ENCODE data around the gene SLC24A2. TPM values are rescaled to one million over a fixed set of nuclear protein-coding genes. Genes with fewer than 3 reads are reported as not detected.
"Not testable (repeated sequence)": the region's sequence is repeated elsewhere in the genome, so short reads cannot be mapped to it uniquely, and the experiment has no call there.

SLC24A2 gene
- not detected for total RNA-seq

DNA sequence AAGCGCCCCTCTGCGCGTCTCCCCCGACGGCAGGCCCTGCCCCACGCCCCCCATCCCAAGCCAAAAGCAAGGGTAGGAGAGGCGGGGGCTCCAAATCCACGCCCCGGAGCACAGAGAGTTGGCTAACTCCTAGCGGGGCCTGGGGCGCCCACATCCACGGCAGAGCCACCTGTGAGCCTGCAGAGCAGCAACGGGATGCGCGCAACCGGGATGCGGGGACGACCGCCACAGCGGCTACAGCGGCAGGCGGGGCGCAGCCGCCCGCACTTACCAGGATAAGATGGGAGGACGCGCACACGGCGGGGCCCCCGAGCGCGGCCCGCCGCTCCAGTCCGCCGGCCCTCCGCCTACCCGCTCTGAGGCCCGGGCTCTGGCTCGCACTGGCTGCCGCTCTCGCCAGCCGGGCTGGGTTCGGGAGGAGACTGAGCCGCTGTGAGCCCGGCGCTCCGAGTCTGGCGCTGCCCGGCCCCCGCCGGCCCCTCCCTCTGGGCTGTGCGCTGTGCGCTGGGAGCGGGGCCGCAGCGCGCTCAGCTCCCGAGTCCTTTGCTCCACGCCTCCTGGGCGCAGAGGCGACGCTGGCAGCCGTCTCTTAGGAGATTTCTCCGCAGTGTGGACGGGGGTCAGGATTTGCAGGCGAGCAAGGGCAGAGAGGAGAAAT, at the start of gene SLC24A2:
SLC24A2 (minus strand) TSS at position 424 of the 658 bp plus-strand sequence.
- no peaks in the 10 kb centered on the region for H3K4me1 Mint-ChIP-seq
- POLR2A ChIA-PET, result no interaction called here
- peaks cover 61% of the 10 kb centered on the region for H3K27me3 Mint-ChIP-seq
- H3K36me3 Mint-ChIP-seq, result no peaks in the 10 kb centered on the region
- DNase-seq (no peak), ATAC-seq (ENCODE audit: low read depth) (peak; percentile 22)
- no peak within 1 kb of the TSS for H3K27ac Mint-ChIP-seq
- no peaks in the 10 kb centered on the region for H3K9me3 Mint-ChIP-seq
- no peak within 1 kb of the TSS for H3K4me3 Mint-ChIP-seq

- H3K27me3 Mint-ChIP-seq; POLR2A ChIA-PET; ATAC-seq (ENCODE audit: low read depth): not testable (repeated sequence)
Observed at GRCh38 chr9:19833331-19833730, 44.5 kb upstream of the SLC24A2 start.

DNA sequence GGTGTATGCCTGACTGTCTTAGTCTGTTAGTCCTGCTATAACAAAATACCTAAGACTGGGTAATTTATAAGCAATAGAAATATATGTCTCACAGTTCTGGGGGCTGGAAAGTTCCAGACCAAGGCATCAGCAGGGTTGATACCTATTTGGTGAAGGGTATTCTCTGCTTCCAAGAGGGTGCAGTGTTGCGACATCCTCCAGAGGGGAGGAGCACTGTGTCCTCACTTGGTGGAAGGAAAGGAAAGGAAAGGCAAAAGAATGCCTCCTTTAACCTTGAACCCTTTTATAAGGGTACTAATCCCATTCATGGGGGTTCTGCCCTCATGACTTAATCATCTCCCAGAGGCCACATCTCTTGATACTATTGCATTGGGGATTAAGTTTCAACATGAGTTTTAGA, 42.0 kb upstream of the SLC24A2 start:
- Mint-ChIP-seq H3K36me3 (no peaks in the 10 kb centered on the region), H3K27me3 (peaks cover 4% of the 10 kb centered on the region), H3K4me3 (no peak overlapping the region), H3K4me1 (no peaks in the 10 kb centered on the region), H3K27ac (no peak overlapping the region), H3K9me3 (peaks cover 4% of the 10 kb centered on the region)
- DNase-seq, result no peak
- no peak for ATAC-seq (ENCODE audit: low read depth)
- POLR2A ChIA-PET, result no interaction called here

More at GRCh38 chr9:19833331-19833730, 44.5 kb upstream of the SLC24A2 start:
- not testable (repeated sequence) for H3K27ac Mint-ChIP-seq, DNase-seq, H3K4me1 Mint-ChIP-seq, H3K9me3 Mint-ChIP-seq, H3K4me3 Mint-ChIP-seq, H3K36me3 Mint-ChIP-seq

DNA sequence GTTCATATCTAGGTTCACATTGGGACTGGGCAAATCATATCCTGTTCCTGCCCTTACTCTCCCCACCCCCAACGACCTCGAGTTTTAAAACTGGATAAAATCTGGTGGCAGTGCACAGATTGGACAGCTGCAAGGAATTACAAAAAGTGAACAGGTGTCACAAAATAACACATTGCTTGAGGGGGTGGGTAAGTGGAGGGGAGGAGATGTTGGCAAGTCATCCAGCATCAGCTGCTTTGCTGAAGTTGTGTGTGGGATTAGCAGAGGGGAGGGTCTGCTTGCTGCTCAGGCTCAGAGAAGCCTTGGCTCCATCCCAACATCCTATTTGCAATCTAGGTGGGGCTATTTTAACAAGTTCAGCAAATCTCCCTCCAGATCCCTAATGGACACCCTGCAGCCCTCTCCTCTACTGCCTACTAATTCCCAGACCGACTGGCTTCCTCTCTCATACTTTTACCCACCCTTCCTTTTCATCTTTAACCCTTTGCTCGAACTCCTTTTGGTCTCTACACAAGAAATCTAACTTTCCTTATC, 39.8 kb upstream of the SLC24A2 start:
- Mint-ChIP-seq H3K4me1 (no peaks in the 10 kb centered on the region), H3K9me3 (peaks cover 1% of the 10 kb centered on the region), H3K27me3 (peaks cover 6% of the 10 kb centered on the region), H3K4me3 (no peak overlapping the region), H3K27ac (no peak overlapping the region), H3K36me3 (no peaks in the 10 kb centered on the region)
- POLR2A ChIA-PET, result no interaction called here
- ATAC-seq (ENCODE audit: low read depth) (no peak), DNase-seq (no peak)

- POLR2A ChIA-PET, result no interaction called here
- Mint-ChIP-seq H3K36me3 (peaks cover 1% of the 10 kb centered on the region), H3K27ac (no peak overlapping the region), H3K4me3 (no peak overlapping the region), H3K4me1 (no peaks in the 10 kb centered on the region), H3K9me3 (peaks cover 19% of the 10 kb centered on the region), H3K27me3 (peaks cover 9% of the 10 kb centered on the region)
- DNase-seq, result no peak
- no peak for ATAC-seq (ENCODE audit: low read depth)
Observed at GRCh38 chr9:19816769-19817168, 27.9 kb upstream of the SLC24A2 start.

DNA sequence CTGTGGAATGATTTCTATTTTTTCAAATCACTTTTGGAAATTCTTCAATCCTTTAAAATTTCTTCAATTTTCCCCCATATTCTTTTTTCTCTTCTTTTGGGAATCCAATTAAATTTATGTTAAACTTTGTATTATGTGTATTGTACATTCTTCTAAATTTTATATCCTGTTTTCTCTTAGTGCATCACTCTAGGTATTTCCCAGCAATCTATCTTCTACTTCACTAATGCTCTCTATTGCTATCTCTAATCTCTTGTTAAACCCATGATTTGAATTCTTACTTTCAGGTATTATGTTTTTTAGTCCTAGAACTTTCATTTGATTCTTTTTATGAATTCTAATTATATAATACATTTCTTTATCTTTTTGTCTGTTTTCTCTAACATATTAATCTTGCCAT, 23.4 kb upstream of the SLC24A2 start:
- peaks cover 1% of the 10 kb centered on the region for H3K36me3 Mint-ChIP-seq
- POLR2A ChIA-PET, result no interaction called here
- H3K9me3 Mint-ChIP-seq, result peaks cover 16% of the 10 kb centered on the region
- no peak overlapping the region for H3K27ac Mint-ChIP-seq
- no peak for DNase-seq
- H3K4me3 Mint-ChIP-seq, result no peak overlapping the region
- no peak for ATAC-seq (ENCODE audit: low read depth)
- no peaks in the 10 kb centered on the region for H3K4me1 Mint-ChIP-seq
- H3K27me3 Mint-ChIP-seq, result peaks cover 16% of the 10 kb centered on the region

DNA sequence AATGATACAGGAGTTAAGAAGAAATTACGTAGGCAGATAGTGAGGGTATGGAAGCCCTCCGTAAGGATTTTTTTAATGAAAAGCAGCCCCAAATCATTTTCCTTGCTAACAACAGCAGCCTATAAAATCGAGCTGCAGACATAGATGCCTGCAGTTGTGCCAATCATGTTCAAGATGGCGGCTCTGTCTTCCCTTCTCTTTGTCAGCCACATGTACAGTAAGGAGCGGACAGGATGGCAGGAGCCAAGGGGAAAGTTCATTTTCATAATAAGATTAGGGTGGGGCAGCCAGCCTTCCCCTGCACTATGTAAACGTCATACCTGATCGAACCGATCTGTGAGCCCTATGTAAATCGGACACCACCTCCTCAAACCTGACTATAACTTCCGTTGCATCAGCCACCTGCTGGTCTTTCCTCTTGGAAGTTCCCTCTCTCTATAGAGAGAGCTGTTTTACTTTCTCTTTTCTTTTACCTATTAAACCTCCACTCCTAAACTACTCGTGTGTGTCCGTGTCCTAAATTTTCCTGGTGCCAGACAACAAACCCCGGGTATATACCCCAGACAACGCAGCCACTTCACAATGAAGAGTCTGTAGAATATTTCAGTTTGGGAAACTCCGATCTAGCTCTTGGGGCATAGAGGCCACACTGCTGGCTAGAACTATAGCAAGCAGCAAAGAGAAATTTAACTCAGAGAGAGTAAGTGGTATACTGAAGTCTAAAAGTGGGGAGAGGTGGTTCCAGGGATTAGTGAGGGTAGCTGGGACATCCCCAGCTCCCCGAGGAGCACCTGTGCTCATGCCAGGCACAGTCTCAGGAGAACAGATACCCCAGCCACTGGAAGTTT, 20.8 kb upstream of the SLC24A2 start:
- Mint-ChIP-seq H3K4me3 (no peak overlapping the region), H3K27ac (no peak overlapping the region), H3K4me1 (no peaks in the 10 kb centered on the region), H3K9me3 (peaks cover 3% of the 10 kb centered on the region), H3K36me3 (no peaks in the 10 kb centered on the region), H3K27me3 (peaks cover 20% of the 10 kb centered on the region)
- DNase-seq (no peak), ATAC-seq (ENCODE audit: low read depth) (no peak)
- POLR2A ChIA-PET, result no interaction called here

DNA sequence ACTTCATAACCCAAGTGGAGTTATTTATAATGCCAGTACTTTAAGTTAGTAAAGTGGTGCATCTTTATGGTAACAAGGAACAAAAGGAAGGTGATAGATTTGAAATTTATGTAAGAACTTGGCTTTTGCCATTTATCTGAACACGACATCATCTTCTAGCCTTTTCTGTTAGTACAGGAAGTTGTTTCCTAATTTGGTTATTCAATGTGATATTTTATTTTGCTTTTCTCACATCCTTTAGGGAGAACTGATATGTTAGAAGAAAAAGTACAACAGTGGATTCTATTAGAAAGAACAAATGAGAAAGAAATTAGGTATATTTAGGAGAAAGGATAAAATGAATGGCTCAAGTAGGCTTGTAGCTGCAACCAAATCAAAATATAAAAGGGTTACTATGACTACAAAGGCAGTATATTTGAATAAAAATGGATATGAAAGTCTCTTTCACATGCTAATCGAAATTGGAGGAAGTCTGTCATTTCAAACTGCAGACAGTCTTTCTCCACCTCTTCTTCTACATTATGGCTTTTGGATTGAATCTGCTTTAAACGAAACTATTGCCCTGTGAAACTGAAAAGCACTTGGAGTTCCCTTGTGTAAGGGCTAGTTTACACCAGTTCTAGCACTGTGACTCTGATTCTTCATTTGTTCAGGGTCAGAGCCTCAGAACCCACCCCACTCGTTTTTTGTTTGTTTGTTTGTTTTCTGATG, 18.5 kb upstream of the SLC24A2 start:
- ATAC-seq (ENCODE audit: low read depth), result no peak
- H3K4me3 Mint-ChIP-seq, result no peak overlapping the region
- POLR2A ChIA-PET, result no interaction called here

DNA sequence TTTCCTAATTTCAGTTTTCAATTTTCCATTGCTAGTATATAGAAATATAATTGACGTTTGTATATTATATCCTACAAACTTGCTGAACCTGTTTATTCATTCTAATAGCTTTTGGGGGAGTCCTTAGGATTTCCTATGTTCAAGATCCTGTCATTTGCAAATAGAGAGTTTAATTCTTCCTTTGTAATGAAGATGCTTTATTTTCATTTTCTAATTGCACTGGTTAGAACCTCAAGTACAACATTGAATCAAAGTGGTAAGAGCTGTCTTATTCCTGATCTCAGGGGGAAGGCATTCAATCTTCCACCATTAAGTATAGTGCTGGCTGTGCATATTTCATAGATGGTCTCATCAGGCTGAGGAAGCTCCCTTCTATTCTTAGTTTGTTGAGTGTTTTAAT, 15.6 kb upstream of the SLC24A2 start:
- H3K4me3 Mint-ChIP-seq, result no peak overlapping the region
- peaks cover 36% of the 10 kb centered on the region for H3K27me3 Mint-ChIP-seq
- ATAC-seq (ENCODE audit: low read depth), result no peak
- no peaks in the 10 kb centered on the region for H3K9me3 Mint-ChIP-seq
- no peaks in the 10 kb centered on the region for H3K4me1 Mint-ChIP-seq
- no peak for DNase-seq
- H3K27ac Mint-ChIP-seq, result no peak overlapping the region
- no peaks in the 10 kb centered on the region for H3K36me3 Mint-ChIP-seq
- POLR2A ChIA-PET, result no interaction called here

More for the DNA sequence above, 18.5 kb upstream of the SLC24A2 start:
- Mint-ChIP-seq H3K27me3 (peaks cover 26% of the 10 kb centered on the region), H3K27ac (no peak overlapping the region), H3K9me3 (no peaks in the 10 kb centered on the region), H3K4me1 (no peaks in the 10 kb centered on the region), H3K36me3 (no peaks in the 10 kb centered on the region)
- DNase-seq, result no peak

GRCh38 chr9:19800884-19801283, 12.0 kb upstream of the SLC24A2 start:
- POLR2A ChIA-PET, result no interaction called here
- H3K36me3 Mint-ChIP-seq, result no peaks in the 10 kb centered on the region
- H3K9me3 Mint-ChIP-seq, result no peaks in the 10 kb centered on the region
- no peaks in the 10 kb centered on the region for H3K4me1 Mint-ChIP-seq
- ATAC-seq (ENCODE audit: low read depth) (no peak), DNase-seq (no peak)
- H3K4me3 Mint-ChIP-seq, result no peak overlapping the region
- no peak overlapping the region for H3K27ac Mint-ChIP-seq
- peaks cover 32% of the 10 kb centered on the region for H3K27me3 Mint-ChIP-seq

DNA sequence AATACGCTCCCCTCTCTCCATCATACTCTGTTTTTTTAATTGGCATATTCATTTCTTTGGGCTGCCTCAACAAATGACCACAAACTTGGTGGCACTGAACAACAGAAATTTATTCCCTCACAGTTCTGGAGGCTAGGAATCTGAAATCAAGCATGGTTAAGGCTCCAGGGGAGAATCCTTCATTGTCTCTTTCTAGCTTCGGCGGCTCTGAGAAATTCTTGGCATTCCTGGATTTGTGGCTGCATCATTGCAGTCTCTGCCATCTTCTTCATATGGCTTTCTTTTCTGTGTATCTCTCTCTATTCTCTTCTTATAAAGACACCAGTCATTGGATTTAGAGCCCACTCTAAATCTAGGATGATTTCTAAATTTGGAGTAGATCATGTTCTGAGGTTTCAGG, 10.9 kb upstream of the SLC24A2 start:
- H3K27me3 Mint-ChIP-seq, result peaks cover 32% of the 10 kb centered on the region
- no peaks in the 10 kb centered on the region for H3K9me3 Mint-ChIP-seq
- no peak overlapping the region for H3K4me3 Mint-ChIP-seq
- no peak overlapping the region for H3K27ac Mint-ChIP-seq
- POLR2A ChIA-PET, result no interaction called here
- no peaks in the 10 kb centered on the region for H3K4me1 Mint-ChIP-seq
- ATAC-seq (ENCODE audit: low read depth) (no peak), DNase-seq (no peak)
- H3K36me3 Mint-ChIP-seq, result no peaks in the 10 kb centered on the region

DNA sequence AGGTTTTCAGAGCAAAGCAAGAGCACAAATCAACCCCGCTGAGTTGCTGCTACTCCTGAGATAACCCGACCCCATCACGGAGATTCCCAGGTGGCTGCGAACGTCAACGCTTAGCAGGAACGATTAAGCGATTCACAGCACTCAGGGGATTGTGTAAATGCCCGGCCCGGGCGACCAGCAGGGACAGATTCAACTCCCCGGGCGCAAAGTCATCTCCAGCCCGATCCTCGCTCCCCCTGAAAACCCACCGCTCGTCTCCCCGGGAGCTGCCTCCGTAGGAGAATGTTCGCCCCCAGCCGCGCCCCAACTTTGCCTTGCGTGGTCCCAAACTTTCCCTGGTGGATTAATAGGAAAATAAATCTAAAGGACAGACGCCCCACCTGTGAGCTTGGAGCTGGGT, 685 bp downstream of the SLC24A2 start:
- Mint-ChIP-seq H3K9me3 (no peaks in the 10 kb centered on the region), H3K27me3 (peaks cover 61% of the 10 kb centered on the region), H3K27ac (no peak overlapping the region), H3K36me3 (no peaks in the 10 kb centered on the region), H3K4me1 (no peaks in the 10 kb centered on the region), H3K4me3 (no peak overlapping the region)
- POLR2A ChIA-PET, result no interaction called here
- ATAC-seq (ENCODE audit: low read depth) (no peak), DNase-seq (no peak)

DNA sequence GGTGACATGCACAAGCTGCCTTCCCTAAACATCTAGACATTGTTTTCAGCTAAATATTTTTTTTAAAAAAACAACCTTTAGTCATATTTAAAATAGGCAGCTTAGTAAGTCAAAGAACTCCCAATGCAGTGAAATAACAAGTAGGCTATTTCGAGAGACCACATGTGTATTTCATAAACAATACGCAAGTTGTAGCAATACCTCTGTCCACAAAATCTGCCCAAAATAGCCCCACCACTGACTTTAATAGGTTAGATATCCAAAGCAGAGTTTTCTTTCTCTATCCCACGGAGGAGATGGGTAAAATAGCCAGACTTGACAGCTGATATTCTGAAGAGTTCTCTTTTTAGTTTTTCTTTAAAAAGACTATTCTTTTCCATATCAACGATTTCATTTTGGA, 1.2 kb downstream of the SLC24A2 start:
- POLR2A ChIA-PET, result no interaction called here
- Mint-ChIP-seq H3K36me3 (no peaks in the 10 kb centered on the region), H3K4me3 (no peak overlapping the region), H3K27me3 (peaks cover 61% of the 10 kb centered on the region), H3K9me3 (no peaks in the 10 kb centered on the region), H3K4me1 (no peaks in the 10 kb centered on the region), H3K27ac (no peak overlapping the region)
- DNase-seq (no peak), ATAC-seq (ENCODE audit: low read depth) (no peak)
